Peyer's patch (tissue), 4 donors: ENCODE results near the gene ATF6B. TPM values are rescaled to one million over a fixed set of nuclear protein-coding genes. Genes with fewer than 3 reads are reported as not detected.

Experiments
- DNase-seq, 3 donors: peaks; one replicate each; pipeline ENCODE4 v3.0.0-alpha.2; 2017 to 2019
- H3K27ac ChIP-seq, 4 donors: fragments of 200-600 bp; sonication (generic); one replicate each; pipeline ENCODE4 v1.5.1; 2016 to 2019
- H3K27me3 ChIP-seq, 2 donors: fragments of 200-600 bp; sonication (generic); one replicate each; pipeline ENCODE4 v1.5.1; 2019
- H3K36me3 ChIP-seq, 3 donors: fragments of 200-600 bp; sonication (generic); one replicate each; pipeline ENCODE4 v1.5.1; 2016 to 2019
- H3K4me1 ChIP-seq, 4 donors: fragments of 200-600 bp; sonication (generic); one replicate each; pipeline ENCODE4 v1.5.1; 2016 to 2019
- H3K4me3 ChIP-seq, 4 donors: fragments of 200-600 bp; sonication (generic); 1 replicate in 3 of 4; 2 replicates in 1 of 4; pipeline ENCODE4 v1.5.1; 2016 to 2019; ENCODE audit warnings: mild to moderate bottlenecking in 1 of 4
- H3K9me3 ChIP-seq, 4 donors: fragments of 200-600 bp; sonication (generic); one replicate each; pipeline ENCODE4 v1.5.1; 2016 to 2019; ENCODE audit warnings: mild to moderate bottlenecking in 1 of 4
- POLR2A ChIP-seq, 2 donors: fragments of 450-650 bp; IDR thresholded peaks; one replicate each; pipeline ENCODE4 v1.5.1; 2017; ENCODE audit warnings: antibody characterized with exemption in 2 of 2, mild to moderate bottlenecking in 2 of 2, moderate library complexity in 2 of 2
- total RNA-seq, 4 donors: library from RNA; depleted of rRNA; stranded (reverse); fragments of >200 nt; gene quantifications; one replicate each; pipeline ENCODE4 v1.1.0, GENCODE V29; 2016
- TF ChIP-seq, protein P1 (sequence below), 6 experiments: fragments of 450-650 bp in 4 of 6; fragments of 200-600 bp in 2 of 6; sonication (generic) in 1 of 6; IDR thresholded peaks; one replicate each; pipeline ENCODE4 v1.5.1; 2017 to 2019; ENCODE audit warnings: antibody characterized with exemption in 6 of 6, mild to moderate bottlenecking in 3 of 6, moderate library complexity in 1 of 6

ATF6B gene
- total RNA-seq, 4 donors from 2014 or later: 75.3 to 408 (median 156) TPM

DNA sequence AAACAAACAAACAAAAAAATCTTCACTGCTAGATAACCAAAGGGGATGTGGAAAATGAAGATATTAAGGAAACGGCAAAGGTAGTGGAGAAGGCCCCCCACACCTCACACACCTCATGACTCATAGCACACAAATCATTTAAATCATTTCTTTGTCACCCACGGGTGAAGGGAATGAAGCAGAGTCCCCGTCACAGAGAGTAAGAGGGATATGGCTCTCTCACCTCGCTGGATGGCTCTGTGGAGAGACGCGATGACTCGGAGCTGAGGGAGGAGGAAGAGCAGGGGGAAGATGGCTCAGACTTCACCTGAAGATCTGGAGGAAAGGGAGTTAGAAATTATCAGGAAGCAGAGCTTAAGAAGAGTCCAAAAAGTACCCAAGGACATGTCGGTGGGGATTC, 1.2 kb downstream of the ATF6B start:
- TF ChIP-seq, protein P1, sequence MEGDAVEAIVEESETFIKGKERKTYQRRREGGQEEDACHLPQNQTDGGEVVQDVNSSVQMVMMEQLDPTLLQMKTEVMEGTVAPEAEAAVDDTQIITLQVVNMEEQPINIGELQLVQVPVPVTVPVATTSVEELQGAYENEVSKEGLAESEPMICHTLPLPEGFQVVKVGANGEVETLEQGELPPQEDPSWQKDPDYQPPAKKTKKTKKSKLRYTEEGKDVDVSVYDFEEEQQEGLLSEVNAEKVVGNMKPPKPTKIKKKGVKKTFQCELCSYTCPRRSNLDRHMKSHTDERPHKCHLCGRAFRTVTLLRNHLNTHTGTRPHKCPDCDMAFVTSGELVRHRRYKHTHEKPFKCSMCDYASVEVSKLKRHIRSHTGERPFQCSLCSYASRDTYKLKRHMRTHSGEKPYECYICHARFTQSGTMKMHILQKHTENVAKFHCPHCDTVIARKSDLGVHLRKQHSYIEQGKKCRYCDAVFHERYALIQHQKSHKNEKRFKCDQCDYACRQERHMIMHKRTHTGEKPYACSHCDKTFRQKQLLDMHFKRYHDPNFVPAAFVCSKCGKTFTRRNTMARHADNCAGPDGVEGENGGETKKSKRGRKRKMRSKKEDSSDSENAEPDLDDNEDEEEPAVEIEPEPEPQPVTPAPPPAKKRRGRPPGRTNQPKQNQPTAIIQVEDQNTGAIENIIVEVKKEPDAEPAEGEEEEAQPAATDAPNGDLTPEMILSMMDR (IDR thresholded peaks at IDR 0.05): no peak
- TF ChIP-seq POLR2A (IDR thresholded peaks at IDR 0.05): no peak
- peaks cover 6 to 32% (median 16%) of the 10 kb centered on the region in 4 donors for H3K4me1 ChIP-seq
- H3K9me3 ChIP-seq: no peaks in the 10 kb centered on the region
- H3K27me3 ChIP-seq: no peaks in the 10 kb centered on the region
- H3K36me3 ChIP-seq: peaks cover 0 to 45% (median 0%) of the 10 kb centered on the region in 3 donors
- H3K27ac ChIP-seq: no peak overlapping the region
- H3K4me3 ChIP-seq: peak overlapping the region; percentile 74 to 90 (median 88)
- no peak for DNase-seq

DNA sequence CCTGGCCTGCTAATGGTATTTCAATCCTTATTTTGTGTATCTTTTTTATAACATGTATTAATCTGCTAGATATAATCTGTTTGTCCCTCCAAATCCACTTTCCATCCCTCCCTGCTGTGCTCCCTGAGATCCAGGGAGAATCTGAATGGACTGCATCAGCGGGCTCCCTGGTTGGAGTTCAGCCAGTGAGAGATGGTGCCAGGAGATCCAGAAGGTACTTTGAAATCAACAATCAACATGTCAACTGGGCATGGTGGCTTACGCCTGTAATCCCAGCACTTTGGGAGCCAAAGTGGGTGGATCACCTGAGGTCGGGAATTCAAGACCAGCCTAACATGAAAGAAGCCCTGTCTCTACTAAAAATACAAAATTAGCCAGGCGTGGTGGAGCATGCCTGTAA, 4.4 kb downstream of the ATF6B start:
- no peaks in the 10 kb centered on the region for H3K27me3 ChIP-seq
- no peak for DNase-seq
- H3K36me3 ChIP-seq: peaks cover 0 to 71% (median 0%) of the 10 kb centered on the region in 3 donors
- H3K4me1 ChIP-seq: peaks cover 4 to 35% (median 11%) of the 10 kb centered on the region in 4 donors
- no peaks in the 10 kb centered on the region for H3K9me3 ChIP-seq
- H3K4me3 ChIP-seq: no peak overlapping the region
- H3K27ac ChIP-seq: no peak overlapping the region
- TF ChIP-seq POLR2A (IDR thresholded peaks at IDR 0.05): no peak
- TF ChIP-seq, protein P1 (IDR thresholded peaks at IDR 0.05): no peak

- no peak for DNase-seq
- no peaks in the 10 kb centered on the region for H3K9me3 ChIP-seq
- H3K4me3 ChIP-seq: no peak overlapping the region
- peaks cover 0 to 18% (median 6%) of the 10 kb centered on the region in 4 donors for H3K4me1 ChIP-seq
- H3K27ac ChIP-seq: no peak overlapping the region
- TF ChIP-seq POLR2A (IDR thresholded peaks at IDR 0.05): no peak
- TF ChIP-seq, protein P1 (IDR thresholded peaks at IDR 0.05): no peak
- H3K27me3 ChIP-seq: no peaks in the 10 kb centered on the region
- peaks cover 0 to 93% (median 0%) of the 10 kb centered on the region in 3 donors for H3K36me3 ChIP-seq
Observed at GRCh38 chr6:32120573-32121059, 7.4 kb downstream of the ATF6B start.

DNA sequence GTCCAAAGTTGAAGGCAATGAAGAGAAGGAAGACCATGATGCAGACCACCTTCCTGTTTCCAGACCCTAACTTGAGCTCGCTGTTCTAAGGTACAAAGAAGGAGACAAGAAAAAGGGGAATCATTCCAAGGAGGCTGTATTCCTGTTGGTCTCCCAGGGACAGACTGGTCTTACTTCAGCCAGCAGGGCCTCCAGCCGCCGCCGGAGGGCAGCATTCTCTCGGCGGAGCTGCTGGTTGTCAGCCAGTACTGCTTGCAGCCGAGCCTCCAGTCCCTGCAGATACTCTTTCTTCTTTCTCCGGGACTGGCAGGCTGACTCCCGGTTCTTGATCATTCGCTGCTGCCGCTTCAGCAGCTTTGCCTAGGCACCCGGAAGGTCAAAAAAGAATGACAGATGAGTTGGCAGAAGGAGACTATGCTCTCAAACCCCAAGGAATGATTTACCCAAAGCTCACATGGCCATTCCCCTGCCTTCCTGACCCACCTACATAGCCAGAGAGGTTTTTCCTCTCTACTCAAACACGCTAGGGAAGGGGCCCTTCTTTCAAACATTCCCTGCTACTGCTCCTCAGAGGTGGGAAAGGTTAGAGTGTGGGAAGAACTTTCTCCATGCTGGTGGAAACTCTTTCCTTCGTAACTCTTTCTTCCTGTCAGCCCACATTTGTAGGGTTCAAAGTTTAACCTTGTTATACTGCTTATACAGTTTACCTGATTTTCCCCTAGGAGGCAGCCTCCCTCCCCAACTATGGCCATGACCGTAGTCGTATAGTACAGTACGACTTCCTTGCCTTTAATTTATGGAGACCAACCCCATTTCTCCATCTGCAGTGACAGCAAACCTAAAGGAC, 9.0 kb downstream of the ATF6B start:
- Histone ChIP-seq H3K4me3 (peak overlapping the region in 2 of 4 donors; percentile 26 to 35), H3K4me1 (peaks cover 0 to 22% (median 6%) of the 10 kb centered on the region in 4 donors), H3K9me3 (no peaks in the 10 kb centered on the region), H3K36me3 (peaks cover 0 to 86% (median 0%) of the 10 kb centered on the region in 3 donors), H3K27me3 (no peaks in the 10 kb centered on the region), H3K27ac (peak overlapping the region; percentile 4 to 88 (median 55))
- peak in 1 of 2 donors; percentile 15 for TF ChIP-seq POLR2A (IDR thresholded peaks at IDR 0.05)
- TF ChIP-seq, protein P1 (IDR thresholded peaks at IDR 0.05): peak; percentile 76 to 94 (median 88)
- peak; percentile 70 to 93 (median 90) for DNase-seq

- Histone ChIP-seq H3K36me3 (peaks cover 0 to 71% (median 0%) of the 10 kb centered on the region in 3 donors), H3K4me1 (peaks cover 0 to 32% (median 6%) of the 10 kb centered on the region in 4 donors), H3K27ac (no peak overlapping the region)
Observed at GRCh38 chr6:32117461-32117860, 10.6 kb downstream of the ATF6B start.

More at GRCh38 chr6:32117461-32117860, 10.6 kb downstream of the ATF6B start:
- Histone ChIP-seq H3K9me3 (no peaks in the 10 kb centered on the region), H3K4me3 (no peak overlapping the region), H3K27me3 (no peaks in the 10 kb centered on the region)
- DNase-seq: no peak
- TF ChIP-seq, protein P1 (IDR thresholded peaks at IDR 0.05): no peak
- no peak for TF ChIP-seq POLR2A (IDR thresholded peaks at IDR 0.05)
